Limb (tissue), 2 donors: ENCODE data around the gene PRIM1.
"Not testable (repeated sequence)": the region's sequence is repeated elsewhere in the genome, so short reads cannot be mapped to it uniquely, and the experiment has no call there.

ENCODE experiments used
- DNase-seq, 2 donors: peaks; one replicate each; pipeline ENCODE4 v3.0.0-alpha.2; 2016; ENCODE audit errors: extremely low spot score in 2 of 2

The PRIM1 gene

GRCh38 chr12:56760460-56760859 lies 8.3 kb upstream of the PRIM1 start:
- DNase-seq = no peak

- DNase-seq = no peak
Measured at GRCh38 chr12:56759263-56759908, 7.3 kb upstream of the PRIM1 start.

GRCh38 chr12:56758728-56759262 lies 6.7 kb upstream of the PRIM1 start:
- no peak for DNase-seq

- not testable (repeated sequence) for DNase-seq
Measured at GRCh38 chr12:56757971-56758370, 5.8 kb upstream of the PRIM1 start.

GRCh38 chr12:56753566-56753965 lies 1.4 kb upstream of the PRIM1 start:
- no peak for DNase-seq

- DNase-seq = not testable (repeated sequence)
Measured at GRCh38 chr12:56750596-56750995, 1.5 kb downstream of the PRIM1 start.

GRCh38 chr12:56749853-56750252 lies 2.3 kb downstream of the PRIM1 start:
- no peak for DNase-seq

GRCh38 chr12:56749359-56749758 lies 2.8 kb downstream of the PRIM1 start:
- DNase-seq = no peak

- DNase-seq = no peak
Measured at GRCh38 chr12:56728139-56728861, 23.8 kb downstream of the PRIM1 start.

GRCh38 chr12:56726196-56726675 lies 25.9 kb downstream of the PRIM1 start:
- not testable (repeated sequence) for DNase-seq

- DNase-seq = no peak
Measured at GRCh38 chr12:56725723-56726102, 26.4 kb downstream of the PRIM1 start.

- DNase-seq = peak; percentile 95 to 97
Measured at GRCh38 chr12:56724972-56725722, 27.0 kb downstream of the PRIM1 start, which contains the start of gene NACA. Gene NACA, minus strand, starts transcription at chr12:56725299. Its CDS starts 778 bp downstream, at chr12:56724521.

- no peak for DNase-seq
Measured at GRCh38 chr12:56724701-56724971, 27.5 kb downstream of the PRIM1 start.

GRCh38 chr12:56723889-56724700 lies 28.0 kb downstream of the PRIM1 start:
- DNase-seq = peak in 1 of 2 donors; percentile 18

- DNase-seq = peak in 1 of 2 donors; percentile 32
Measured at GRCh38 chr12:56723352-56723751, 28.8 kb downstream of the PRIM1 start.

- DNase-seq = no peak
Measured at GRCh38 chr12:56722832-56723231, 29.3 kb downstream of the PRIM1 start.

- DNase-seq = no peak
Measured at GRCh38 chr12:56721721-56722120, 30.4 kb downstream of the PRIM1 start.

GRCh38 chr12:56721216-56721615 lies 30.9 kb downstream of the PRIM1 start:
- no peak for DNase-seq

GRCh38 chr12:56720731-56721151 lies 31.4 kb downstream of the PRIM1 start:
- no peak for DNase-seq

- no peak for DNase-seq
Measured at GRCh38 chr12:56719056-56719455, 33.1 kb downstream of the PRIM1 start.

- DNase-seq = no peak
Measured at GRCh38 chr12:56718636-56719035, 33.5 kb downstream of the PRIM1 start.
